Activated T-cell treated with anti-CD3 and anti-CD28 coated beads, Interleukin-2, amount 50 U/mL, for 48 hours (primary cell): Measurements from ENCODE around the gene XXYLT1.
"Not testable (repeated sequence)": the region's sequence is repeated elsewhere in the genome, so short reads cannot be mapped to it uniquely, and the experiment has no call there.

Experiments used
- DNase-seq, 2 experiments: peaks; one replicate each; pipeline ENCODE4 v3.0.0-alpha.2; 2020

XXYLT1 gene

DNA sequence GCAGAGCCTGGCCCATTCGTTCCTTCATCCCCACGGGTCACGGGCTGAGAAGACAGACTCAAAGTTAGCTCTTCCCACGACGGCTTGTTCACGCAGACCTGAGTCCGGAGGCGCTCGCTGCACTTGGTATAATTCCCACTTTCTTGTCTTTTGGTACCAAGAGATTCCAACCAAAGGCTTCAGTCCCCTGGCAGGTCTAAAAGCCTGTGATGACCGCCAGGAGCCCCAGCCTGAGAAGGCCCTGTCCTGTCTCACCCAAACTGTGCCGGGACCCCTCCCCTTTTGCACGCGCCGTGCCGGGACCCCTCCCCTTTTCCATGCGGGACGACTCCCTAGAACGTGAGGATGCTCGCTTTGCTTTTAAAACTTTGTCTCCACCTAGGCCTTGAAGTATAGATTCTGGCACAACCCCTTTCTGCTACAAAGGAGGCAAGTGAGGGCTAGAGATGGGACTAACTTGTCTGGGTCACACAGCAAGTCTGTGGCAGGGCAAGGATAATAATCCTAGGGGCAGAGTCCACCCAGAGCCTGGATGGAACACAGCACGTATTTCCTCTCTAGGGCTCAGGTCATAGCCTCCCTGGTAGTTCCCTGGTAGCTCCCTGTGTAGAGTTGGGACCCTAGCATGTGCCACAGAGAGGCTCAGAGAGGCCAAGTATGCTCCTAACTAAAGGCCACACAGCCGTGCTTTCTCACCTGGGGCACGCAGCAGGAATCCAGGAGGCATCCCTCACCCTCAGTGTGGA is 211.3 kb downstream of the XXYLT1 start:
- DNase-seq, result no peak

DNA sequence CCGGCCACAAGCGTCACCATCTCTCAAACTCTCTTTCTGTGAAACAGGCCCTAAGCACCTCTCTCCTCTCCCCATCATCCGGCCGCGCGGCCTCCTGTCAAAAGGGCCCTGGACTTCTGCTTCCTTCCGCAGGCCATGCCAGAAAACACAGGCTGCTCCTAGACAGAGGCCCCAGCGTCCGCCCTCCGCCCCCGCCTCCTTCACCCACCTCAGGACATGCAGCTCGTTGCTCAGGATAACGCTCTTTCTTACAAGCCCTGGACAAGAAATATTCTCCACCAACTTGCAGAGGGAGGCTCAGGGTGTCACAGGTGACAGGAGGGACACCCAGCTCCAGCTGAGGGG is 212.0 kb downstream of the XXYLT1 start:
- no peak for DNase-seq

DNA sequence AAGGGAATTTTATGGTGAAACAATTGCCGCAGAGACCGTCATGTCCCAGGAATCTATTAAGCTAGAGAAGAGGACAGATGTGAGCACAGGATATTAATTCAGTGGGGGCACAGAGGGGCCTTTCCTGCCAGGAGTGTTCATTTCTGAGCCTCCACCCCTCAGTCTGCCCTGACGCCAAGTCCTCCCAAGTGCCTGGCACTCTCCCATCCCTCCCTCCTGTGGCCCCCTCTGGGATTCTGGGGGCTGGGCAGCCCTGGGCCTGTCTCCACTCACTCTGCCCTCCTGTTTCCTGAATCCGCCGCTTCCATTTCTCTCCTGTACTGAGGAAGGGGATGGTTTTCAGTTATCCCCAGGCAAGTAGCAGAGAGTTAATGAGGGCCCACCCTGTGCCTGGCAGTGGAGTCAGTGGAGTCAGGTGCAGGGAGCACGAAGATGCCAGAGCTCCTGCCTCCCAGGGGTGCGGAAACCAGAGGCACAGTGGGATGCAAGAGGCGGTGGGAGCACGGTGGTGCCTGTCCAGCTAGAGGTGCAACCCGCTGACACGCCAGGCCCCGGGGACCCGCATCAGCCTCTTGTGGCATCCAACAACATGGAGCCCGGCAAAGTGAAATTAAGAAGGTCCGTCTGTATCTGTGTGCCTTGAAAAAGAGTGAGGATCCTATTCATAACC is 212.5 kb downstream of the XXYLT1 start:
- DNase-seq, result no peak

DNA sequence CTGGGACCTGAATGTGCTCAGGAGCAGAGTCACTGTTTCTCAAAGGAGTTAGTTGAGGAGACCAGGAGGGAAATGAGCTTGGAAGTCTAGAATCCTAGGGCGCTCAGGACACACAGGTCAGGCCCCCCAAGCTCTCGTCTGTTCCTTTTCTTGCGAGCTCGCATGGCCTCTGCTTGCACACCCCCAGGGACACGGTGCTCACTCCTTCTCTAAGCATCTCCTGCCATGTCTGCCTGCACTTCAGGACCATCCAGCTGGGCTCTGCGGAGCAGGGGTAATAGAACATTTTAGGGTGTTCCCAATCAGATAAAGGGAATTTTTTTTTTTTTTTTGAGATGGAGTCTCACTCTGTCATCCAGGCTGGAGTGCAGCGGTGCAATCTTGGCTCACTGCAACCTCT is 213.2 kb downstream of the XXYLT1 start:
- no peak for DNase-seq

DNA sequence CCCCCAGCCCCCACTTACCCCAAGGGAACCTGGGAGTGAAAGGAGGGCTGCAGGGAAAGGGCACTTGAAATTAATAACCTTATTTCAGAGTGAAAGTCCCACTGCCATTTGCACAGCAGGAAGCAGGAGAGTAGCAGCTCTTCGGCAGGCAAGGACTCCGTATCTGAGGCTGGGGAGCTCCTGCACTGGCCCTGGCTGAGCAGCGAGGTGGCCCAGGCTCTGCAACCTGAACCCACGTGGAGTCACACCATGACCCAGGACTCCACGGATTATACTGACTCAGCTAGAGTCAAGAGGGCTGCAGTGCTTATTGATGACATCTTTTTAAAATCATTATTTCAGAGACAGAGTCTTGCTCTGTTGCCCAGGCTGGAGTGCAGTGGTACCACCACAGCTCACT is 214.5 kb downstream of the XXYLT1 start:
- DNase-seq, result no peak

DNA sequence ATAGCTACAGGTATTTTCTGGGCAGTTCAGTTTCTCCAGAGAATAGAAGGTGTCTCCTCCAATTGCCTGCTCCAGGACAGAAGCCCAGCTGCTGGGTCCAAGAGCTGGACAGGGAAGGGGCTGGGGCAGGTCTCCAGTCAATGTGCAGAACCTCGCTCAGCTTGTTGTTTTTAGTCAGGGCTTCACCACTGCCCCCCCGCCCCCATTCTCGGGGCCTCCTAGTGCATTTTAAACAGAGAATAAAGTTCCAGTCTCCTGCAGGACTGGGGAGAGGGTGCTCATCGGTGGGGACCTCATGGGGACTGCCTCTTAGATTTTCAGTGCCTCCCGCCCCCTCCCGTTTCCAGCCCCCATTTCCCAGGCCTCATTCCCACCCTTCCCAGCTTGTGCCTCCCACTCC is 216.6 kb downstream of the XXYLT1 start:
- no peak for DNase-seq

DNA sequence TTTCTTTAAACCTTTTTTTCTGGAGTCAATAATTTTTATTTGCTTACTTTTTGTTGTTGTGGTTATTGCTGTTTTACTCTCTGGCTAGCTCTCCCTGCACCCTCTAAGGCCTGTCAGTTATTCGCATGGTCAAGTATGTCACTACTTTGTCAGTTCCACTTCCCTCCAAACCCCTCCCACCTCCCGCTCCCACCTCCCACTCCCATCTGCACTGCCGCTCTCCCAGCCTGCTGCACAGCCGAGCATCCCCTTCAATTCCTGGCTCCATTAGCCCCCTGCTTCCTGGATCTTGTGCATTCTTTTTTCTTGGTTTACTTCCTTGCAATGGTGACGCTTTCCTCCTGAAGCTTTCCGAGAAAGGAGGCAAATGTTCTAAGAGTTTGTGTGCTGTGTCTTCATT is 218.0 kb downstream of the XXYLT1 start:
- DNase-seq, result no peak

DNA sequence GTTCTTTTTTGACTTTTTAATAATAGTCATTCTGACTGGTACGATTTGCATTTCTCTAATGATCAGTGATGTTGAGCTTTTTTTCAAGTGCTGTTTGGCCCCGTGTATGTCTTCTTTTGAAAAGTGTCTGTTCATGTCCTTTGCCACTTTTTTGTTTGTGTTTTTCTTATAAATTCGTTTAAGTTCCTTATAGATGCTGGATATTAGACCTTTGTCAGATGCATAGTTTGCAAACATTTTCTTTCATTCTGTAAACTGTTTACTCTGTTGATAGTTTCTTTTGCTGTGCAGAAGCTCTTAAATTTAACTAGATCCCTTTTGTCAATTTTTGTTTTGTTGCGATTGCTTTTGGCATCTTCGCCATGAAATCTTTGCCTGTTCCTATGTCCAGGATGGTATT is 220.7 kb downstream of the XXYLT1 start:
- not testable (repeated sequence) for DNase-seq

DNA sequence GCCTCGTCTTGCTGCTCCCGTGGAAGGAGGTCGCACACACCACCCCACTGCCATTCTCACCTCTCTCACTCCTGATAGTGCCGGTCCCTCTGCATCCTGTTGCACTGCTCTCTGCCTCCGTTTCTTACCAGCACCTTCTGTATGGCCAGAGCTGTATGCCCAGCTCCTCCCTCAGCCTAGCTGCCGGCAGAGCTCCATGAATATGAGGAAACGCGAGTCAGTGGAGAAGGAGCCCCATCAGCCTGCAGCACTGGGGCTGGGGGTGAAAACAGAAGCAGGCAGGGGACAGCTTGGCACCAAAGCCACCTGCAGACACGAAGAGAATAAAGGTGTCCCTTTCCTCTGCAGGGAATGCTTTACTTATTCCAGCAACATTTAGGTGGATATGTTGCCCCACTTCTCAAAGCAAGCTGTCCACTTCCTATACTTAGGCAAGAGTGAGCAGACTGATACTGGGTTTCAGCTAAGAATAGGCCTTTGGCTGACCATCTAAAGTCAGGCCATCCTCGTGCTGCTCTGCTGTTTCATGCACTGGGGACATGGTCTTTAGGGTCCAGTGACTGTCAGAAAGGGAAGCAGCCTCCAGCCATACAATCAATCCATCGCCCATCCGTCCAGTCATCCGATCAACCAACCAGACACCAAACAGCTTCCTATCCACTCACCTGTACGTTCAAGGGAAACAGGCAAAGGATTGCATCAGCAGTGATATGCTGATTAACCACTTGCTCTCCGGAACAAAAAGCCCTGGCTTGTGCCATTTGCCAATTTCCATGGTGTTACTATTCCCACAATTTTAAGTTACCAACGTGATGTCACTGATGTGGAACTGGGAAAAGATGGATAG is 222.7 kb downstream of the XXYLT1 start:
- no peak for DNase-seq

DNA sequence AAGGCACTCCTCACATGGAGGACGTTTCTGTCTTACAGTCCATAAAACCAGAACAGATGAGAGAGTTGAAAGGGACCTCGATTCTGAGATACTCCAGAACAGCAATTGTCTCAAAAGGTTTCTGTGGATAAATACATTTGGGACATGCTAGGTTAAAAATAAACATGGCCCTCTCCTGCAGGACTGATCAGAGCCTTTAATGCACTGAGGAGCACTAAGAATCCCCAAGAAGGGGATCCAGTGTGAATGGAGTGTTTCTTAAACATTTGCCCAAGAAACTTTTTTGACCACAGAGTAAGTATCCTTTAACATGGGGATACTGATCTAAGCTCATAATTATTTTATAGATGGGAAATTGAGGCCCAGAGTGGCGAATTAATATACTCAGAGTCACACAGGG is 223.4 kb downstream of the XXYLT1 start:
- DNase-seq, result no peak

DNA sequence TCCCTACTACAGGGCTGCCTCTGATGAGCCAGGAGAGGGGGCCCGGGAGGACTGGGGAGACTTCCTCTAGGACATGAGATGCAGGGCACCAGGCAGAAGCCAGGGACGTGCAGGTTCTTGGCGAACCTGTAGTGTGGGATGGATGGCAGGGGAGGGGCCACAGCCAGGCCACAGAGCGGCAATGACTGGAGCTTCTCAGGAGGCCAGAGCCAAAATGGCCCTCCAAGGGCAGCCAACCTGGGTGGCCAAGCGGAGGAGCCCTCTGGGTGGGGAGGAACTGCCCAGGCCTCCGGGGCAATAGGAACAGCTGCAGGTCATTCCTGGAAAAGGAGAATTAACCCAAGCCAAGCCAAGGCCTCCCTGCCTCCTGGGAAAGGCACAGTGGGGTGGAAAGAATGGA is 224.5 kb downstream of the XXYLT1 start:
- DNase-seq, result no peak

DNA sequence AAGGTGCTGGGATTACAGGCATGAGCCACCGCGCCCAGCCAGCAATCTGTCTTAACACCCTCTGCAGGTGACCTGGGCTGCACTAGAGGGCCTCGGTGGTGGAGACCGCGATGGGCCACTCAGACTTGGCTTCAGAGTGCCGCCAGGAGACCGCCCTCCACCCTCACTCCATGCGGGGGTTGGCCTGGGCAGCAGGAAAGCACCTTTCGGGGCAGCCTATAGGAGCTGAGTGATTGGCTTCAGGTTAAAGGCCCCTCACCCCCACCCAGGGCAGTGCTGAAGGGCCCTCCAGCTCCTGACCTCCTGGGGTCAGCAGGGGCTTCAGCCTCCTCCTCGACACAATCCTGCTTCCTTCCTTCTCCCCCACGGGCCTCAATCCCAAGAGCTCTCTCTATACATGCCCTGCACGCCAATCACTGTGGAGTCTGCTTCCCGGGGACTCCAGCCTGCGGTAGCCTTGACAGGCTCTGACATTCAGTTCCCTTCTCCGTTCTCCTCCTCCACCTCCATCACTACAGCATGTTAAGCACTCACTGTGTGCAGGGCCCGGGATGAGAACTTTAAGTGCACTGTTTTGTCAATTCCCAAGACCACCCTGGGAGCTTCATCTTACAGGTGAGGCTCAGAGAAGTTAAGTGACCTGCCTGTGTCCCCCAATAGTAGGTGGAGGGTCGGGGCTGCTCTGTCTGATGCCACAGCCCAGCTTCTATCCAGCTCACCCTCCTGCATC is 225.3 kb downstream of the XXYLT1 start:
- no peak for DNase-seq

DNA sequence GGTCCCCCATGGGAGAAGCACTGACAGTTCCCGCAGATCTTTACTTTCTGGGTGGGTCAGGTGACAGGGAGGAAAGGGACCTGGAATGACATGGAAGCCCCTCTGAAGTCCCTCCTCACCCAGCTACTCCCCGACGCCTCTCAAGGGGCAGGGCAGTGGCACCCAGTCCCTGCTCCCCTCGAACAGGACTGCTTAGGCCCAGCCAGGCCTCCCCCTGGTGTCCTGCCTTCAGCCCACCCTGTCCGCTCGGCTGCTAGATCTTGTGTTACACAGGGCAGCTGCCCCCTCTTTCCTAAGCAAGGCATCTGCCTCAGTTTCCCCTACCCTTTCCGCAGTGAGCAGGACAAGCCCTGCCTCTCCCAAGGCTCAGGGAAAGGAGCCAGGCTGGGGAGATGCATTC is 226.5 kb downstream of the XXYLT1 start:
- no peak for DNase-seq

DNA sequence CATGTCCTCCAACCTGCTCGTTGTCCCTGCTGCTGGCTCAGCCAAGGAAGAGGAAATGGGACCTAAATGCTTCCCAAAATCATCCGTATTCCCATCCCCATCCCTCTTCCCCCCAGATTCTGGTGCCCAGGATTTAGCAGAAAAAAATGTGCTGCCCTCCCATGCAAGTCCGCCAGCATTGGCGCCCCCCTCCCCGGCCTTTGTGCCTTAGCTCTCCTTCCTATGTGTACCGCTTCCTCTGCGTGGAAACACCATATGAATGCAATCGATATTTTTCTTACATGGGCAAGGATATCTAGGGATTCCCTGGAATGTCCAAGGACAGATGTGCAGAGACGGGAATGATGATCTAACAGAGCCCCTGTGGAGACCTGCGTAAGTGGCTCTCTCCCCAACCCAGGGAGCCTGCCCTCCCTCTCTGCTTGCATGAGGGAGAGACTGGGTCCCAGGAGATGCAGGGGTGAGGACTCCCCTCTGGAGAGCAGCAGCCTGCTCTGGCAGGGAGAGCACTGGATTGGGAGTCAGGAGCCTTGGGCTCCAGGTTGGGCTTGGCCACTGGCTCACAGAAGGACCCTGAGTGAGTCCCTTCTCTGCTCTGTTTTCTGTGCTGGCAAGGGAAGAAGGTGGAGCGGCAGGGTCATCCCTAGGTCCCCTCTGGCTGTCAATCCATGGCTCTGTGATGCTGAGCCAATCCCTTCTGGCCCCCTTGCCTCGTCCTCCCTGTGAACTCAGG is 227.2 kb downstream of the XXYLT1 start:
- DNase-seq, result no peak

DNA sequence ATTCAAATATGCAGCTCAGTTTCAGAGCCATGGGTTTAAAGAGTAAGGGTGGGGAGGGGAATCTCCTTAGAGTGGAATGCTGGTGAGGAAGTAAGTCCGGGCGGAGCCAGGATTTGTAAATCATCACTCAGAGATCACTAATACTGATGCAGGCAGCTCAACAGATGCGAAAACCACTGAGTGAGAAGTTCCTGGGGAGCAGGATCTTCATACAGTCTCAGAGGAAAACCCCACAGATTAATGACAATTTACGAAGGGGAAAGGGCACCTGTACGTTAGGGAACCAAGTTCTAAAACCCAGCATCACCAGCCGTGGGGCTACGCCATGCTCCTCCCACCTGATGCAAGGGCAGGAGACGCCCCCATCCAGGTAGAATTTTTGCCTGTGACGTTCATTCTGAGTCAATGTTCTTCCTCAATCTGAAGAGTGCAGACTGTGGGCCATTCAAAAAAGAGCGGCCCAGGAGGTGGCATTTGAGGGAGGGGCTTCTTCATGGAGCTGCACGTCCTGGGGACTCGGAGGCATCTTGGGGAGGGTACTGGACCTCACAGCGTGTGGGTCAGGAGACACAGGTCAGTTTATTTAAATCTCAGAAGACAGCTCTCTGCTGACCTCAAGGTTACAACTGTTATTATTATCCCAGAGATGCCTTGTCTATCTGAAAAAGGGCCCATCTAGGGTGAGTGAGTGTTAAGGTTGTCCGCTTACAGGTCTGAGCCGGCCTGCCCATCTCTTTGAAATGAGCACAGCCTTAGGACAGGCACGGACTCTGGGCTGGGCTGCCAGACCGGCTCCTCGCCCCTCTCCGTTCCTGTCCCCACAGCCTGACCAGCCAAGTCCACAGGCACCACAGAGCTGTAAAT is 228.0 kb downstream of the XXYLT1 start:
- no peak for DNase-seq

DNA sequence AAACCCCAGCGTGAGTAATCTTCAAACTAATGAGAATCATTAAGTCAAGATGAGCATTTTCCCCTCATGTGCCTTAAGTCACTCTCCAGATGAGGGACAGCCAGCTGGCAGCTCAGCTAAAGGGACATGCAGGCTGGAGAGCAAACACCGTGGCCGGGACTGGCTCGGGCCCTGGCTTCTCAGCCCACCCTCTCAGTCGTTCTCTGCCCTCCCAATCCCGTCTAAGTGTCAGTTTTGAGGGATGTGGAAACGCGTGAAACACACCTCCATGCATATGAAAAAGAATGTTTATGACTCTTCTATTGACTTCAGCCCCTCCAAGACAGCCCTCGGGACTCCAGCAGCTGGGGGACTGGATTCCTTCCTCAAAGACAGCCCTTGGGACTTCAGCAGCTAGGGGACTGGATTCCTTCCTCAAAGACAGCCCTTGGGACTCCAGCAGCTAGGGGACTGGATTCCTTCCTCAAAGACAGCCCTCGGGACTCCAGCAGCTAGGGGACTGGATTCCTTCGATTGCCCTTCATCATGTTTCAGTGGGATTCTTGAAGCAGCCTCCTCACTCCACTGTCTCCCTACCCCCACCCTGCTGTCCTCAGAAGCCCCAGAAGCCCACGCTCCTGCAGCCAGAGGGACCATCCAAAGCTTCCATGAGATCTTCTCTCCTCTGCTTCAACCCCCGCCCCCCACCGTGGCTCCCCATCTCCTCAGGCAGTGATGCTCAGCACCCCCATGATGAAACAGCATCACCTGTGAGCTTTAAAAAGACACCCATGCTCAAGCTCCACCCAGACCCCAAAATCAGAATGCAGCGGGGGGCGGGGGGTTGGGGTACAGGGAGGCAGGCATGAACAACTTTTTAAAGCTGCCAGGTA is 228.9 kb downstream of the XXYLT1 start:
- no peak for DNase-seq

DNA sequence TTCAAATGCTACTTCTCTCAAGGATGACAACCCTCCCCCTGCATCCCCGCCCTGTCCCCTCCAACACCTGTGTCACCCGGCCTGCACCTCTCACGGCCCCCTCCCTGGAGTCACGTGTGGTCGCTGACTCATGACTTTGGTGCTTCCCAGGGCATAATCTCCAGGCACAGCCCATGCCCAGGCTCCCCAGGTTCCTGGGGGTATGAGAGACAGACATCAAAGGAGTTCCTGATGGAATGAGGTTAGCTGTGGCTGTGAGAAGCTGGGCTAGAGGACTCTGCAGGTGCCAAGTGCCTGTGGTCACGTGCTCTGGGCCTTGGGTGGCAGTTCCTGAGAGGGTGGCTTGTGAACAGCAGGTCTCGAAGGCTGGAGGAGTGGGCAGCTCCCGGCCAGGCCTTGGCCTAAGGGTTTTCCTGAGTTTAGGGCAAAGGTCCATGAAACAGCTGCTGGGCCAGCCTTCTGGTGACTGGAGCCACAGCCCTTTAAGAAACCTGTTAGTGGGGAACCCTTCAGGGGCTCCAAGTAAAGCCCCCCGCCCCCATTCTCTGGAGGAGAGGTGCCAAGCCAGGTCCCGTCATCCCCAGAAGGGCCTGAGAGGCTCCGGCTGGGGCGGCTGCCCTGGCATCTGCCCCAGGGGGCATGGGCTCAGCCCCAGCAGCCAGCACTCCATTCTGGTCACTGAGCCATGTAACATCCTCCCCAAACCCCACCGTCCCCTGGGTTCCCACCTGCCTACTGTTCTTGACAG is 230.0 kb downstream of the XXYLT1 start:
- no peak for DNase-seq

DNA sequence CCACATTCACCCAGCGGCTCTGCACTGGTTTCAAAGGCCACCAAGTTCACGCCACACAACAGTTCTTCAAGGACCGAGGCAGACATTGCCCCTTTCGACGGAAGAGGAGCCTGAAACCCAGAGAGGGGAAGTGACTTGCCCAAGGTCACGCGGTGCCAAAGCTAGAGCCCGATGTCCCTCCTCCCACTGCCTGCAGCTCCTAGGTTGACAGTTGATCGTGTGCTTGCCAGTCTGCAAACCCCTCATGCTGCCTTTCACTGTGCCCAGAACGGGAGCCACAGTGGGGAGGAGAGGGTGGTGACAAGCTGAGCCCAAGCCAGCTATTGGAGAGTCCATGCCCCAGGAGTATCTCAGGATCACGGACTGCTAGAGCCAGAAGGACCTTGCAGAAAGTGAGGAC is 230.9 kb downstream of the XXYLT1 start:
- no peak for DNase-seq

DNA sequence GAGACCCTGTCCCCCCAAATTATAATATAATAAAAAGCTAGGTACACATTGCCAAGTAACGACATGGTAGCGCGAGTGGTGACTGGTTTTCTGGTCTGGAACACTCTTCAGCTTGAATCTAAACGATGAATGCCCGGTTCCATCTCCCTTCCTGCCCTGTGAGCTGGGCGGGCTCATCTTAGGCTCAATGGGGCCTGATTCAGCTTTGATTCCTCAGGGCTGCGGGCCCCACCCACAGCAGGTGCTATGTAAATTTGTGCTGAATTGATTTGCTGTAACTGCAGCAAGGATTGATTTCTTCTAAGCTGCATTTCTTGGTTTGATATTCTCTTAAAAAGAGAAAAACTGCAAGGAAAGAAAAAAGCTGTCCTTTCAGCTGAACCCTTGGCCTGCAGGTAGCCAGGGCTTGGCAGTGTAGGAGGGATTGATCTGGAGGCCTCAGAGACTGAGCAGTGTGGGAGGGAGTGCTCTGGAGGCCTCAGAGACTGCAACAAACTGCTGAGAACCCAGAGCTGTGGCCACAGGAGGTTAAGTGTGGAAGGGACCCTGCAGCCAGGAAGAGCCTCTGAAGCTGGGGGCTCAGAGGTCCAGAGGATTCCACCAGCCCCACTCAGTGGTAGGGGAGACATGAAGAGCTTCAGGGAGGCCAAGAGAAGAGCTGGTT is 231.6 kb downstream of the XXYLT1 start:
- DNase-seq, result no peak
